Neuronal stem cell (in vitro differentiated cells): ENCODE measurements around the gene FBXW5.

Experiments used
- DNase-seq: peaks from one replicate; pipeline ENCODE4 v3.0.0-alpha.2; 2013; ENCODE audit warnings: low spot score
- H2AFZ ChIP-seq: one replicate; pipeline ENCODE4 v1.6.1; 2013; ENCODE audit warnings: mild to moderate bottlenecking, low read length, inconsistent platforms
- H2AK5ac ChIP-seq: 2 replicates; pipeline ENCODE4 v1.6.1; 2013; ENCODE audit warnings: low read depth, mild to moderate bottlenecking, inconsistent platforms, low read length, moderate library complexity, mixed read lengths
- H2BK120ac ChIP-seq: 2 replicates; pipeline ENCODE4 v1.6.1; 2013; ENCODE audit warnings: low read depth, mild to moderate bottlenecking, inconsistent platforms, low read length, moderate library complexity, mixed read lengths
- H2BK12ac ChIP-seq: one replicate; pipeline ENCODE4 v1.6.1; 2013; ENCODE audit warnings: low read length, inconsistent platforms
- H2BK15ac ChIP-seq: 2 replicates; pipeline ENCODE4 v1.6.1; 2013; ENCODE audit warnings: mild to moderate bottlenecking, low read length, inconsistent platforms, mixed read lengths
- H2BK5ac ChIP-seq: one replicate; pipeline ENCODE4 v1.6.1; 2013; ENCODE audit warnings: inconsistent platforms, mild to moderate bottlenecking, low read length, moderate library complexity
- H3K14ac ChIP-seq: one replicate; pipeline ENCODE4 v1.6.1; 2013; ENCODE audit warnings: low read length, inconsistent platforms
- H3K18ac ChIP-seq: 2 replicates; pipeline ENCODE4 v1.6.1; 2013; ENCODE audit warnings: low read length, inconsistent platforms
- H3K23ac ChIP-seq: 2 replicates; pipeline ENCODE4 v1.6.1; 2013; ENCODE audit warnings: low read depth, mild to moderate bottlenecking, mixed read lengths, low read length, inconsistent platforms; ENCODE audit not compliant: poor library complexity
- H3K27ac ChIP-seq: replicated peaks from 3 replicates; pipeline ENCODE4 v1.5.1; 2013; ENCODE audit warnings: low read length, inconsistent platforms
- H3K27me3 ChIP-seq, 3 experiments: 2 replicates each; pipeline ENCODE4 v1.6.1; 2013; ENCODE audit warnings: low read length in 3 of 3, mild to moderate bottlenecking in 2 of 3, inconsistent platforms in 1 of 3, low read depth in 1 of 3, mixed read lengths in 1 of 3, moderate library complexity in 1 of 3; ENCODE audit not compliant: control insufficient read depth in 3 of 3, insufficient read depth in 3 of 3
- H3K36me3 ChIP-seq, 2 donors: replicated peaks in 1 of 2; 2 replicates each; pipeline ENCODE4 v1.6.1; 2013; ENCODE audit warnings: low read length in 2 of 2; ENCODE audit not compliant: control insufficient read depth in 2 of 2, insufficient read depth in 2 of 2
- H3K4ac ChIP-seq: 2 replicates; pipeline ENCODE4 v1.6.1; 2013; ENCODE audit warnings: inconsistent platforms, mild to moderate bottlenecking, low read length, moderate library complexity
- H3K4me1 ChIP-seq, 2 donors: 1 replicate in 1 of 2; 2 replicates in 1 of 2; pipeline ENCODE4 v1.6.1; 2013; ENCODE audit warnings: low read length in 2 of 2, low read depth in 1 of 2; ENCODE audit not compliant: control insufficient read depth in 2 of 2, insufficient read depth in 1 of 2
- H3K4me2 ChIP-seq: one replicate; pipeline ENCODE4 v1.6.1; 2013; ENCODE audit warnings: mild to moderate bottlenecking, low read length, inconsistent platforms; ENCODE audit not compliant: insufficient read depth, poor library complexity, severe bottlenecking
- H3K4me3 ChIP-seq, 2 donors: 2 replicates each; pipeline ENCODE4 v1.5.1; 2013; ENCODE audit warnings: low read length in 2 of 2, mild to moderate bottlenecking in 2 of 2, inconsistent platforms in 1 of 2, moderate library complexity in 1 of 2
- H3K79me1 ChIP-seq: one replicate; pipeline ENCODE4 v1.6.1; 2013; ENCODE audit warnings: low read depth, mild to moderate bottlenecking, inconsistent platforms, low read length, moderate library complexity
- H3K9ac ChIP-seq: one replicate; pipeline ENCODE4 v1.6.1; 2013; ENCODE audit warnings: mild to moderate bottlenecking, low read depth, low read length, inconsistent platforms; ENCODE audit not compliant: poor library complexity
- H3K9me3 ChIP-seq, 2 donors: replicated peaks in 1 of 2; 2 replicates each; pipeline versions ENCODE3 to v1.6.1; 2013; ENCODE audit warnings: low read length in 2 of 2, mild to moderate bottlenecking in 2 of 2, inconsistent platforms in 1 of 2, low read depth in 1 of 2, mixed read lengths in 1 of 2, moderate library complexity in 1 of 2; ENCODE audit not compliant: control insufficient read depth in 2 of 2, insufficient read depth in 1 of 2
- H4K8ac ChIP-seq: one replicate; pipeline ENCODE4 v1.6.1; 2013; ENCODE audit warnings: low read depth, mild to moderate bottlenecking, inconsistent platforms, low read length, moderate library complexity
- H4K91ac ChIP-seq: one replicate; pipeline ENCODE4 v1.6.1; 2013; ENCODE audit warnings: low read length, low read depth, mild to moderate bottlenecking, inconsistent platforms; ENCODE audit not compliant: poor library complexity
- WGBS, 2 donors: extraction: QIAGEN DNeasy Blood & Tissue Kit; methylation state at CpG; one replicate each; pipeline ENCODE4 v1.1.7; 2013; ENCODE audit warnings: missing lambda C conversion rate in 2 of 2, mixed read lengths in 1 of 2; ENCODE audit not compliant: insufficient read length in 2 of 2, insufficient replicate concordance in 1 of 2; ENCODE audit errors: extremely low coverage in 2 of 2; 5-methylcytosine and 5-hydroxymethylcytosine counted together

The FBXW5 gene

GRCh38 chr9:136981588-136982231 lies 37.2 kb upstream of the FBXW5 start:
- Histone ChIP-seq H3K36me3 (no peaks in the 10 kb centered on the region), H4K91ac (no peak overlapping the region), H3K27me3 (peaks cover 4 to 64% (median 44%) of the 10 kb centered on the region in 3 experiments), H3K27ac (no peak overlapping the region), H2AK5ac (peak overlapping the region; percentile 76), H3K14ac (peak overlapping the region; percentile 56), H2BK120ac (no peak overlapping the region), H3K23ac (no peak overlapping the region), H3K18ac (no peak overlapping the region), H3K4me2 (no peak overlapping the region), H3K4me3 (no peak overlapping the region), H3K4ac (no peak overlapping the region), H2AFZ (no peak overlapping the region), H2BK5ac (peak overlapping the region; percentile 66), H3K79me1 (no peaks in the 10 kb centered on the region), H3K9me3 (no peaks in the 10 kb centered on the region), H3K4me1 (peaks cover 0 to 10% of the 10 kb centered on the region in 2 donors), H2BK12ac (no peak overlapping the region), H2BK15ac (no peak overlapping the region), H3K9ac (no peak overlapping the region), H4K8ac (no peak overlapping the region)
- no CpG with 5 or more reads among the region's 17 CpGs for WGBS, 2 donors
- no peak for DNase-seq

GRCh38 chr9:136980669-136981478 lies 36.3 kb upstream of the FBXW5 start:
- peaks cover 4 to 71% (median 39%) of the 10 kb centered on the region in 3 experiments for H3K27me3 ChIP-seq
- WGBS, 2 donors = no CpG with 5 or more reads among the region's 16 CpGs

DNA sequence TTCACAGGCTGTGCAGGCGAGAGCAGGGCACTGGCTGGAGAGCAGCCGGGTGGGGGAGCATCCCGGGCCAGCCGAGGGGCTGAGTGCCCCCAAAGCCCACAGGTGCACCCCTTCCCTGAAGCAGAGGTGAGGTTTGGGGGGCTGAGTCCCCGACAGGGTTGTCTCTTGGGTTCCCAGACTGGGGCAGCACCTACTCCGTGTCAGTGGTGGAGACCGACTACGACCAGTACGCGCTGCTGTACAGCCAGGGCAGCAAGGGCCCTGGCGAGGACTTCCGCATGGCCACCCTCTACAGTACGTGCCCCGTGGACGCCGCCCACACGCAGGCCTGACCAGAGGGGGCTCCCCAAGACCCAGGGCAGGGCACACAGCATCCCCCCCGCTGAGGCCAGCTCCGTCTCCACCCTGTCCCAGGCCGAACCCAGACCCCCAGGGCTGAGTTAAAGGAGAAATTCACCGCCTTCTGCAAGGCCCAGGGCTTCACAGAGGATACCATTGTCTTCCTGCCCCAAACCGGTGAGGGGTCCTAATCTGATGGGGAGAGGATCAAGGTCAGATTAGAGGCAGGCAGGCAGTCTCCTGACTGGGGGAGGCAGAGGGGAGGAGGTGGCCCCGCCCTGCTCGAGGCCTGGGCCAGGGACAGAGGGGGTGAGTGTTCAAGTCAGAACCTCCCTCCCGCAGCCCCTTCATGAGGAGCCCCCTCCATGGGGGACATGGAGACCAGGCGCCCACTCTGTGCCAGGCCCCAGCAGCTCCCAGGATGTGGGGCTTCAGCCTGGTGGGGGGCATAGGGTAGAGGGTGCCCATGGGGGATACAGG lies 35.4 kb upstream of the FBXW5 start:
- H3K4me3 ChIP-seq = no peak overlapping the region

More at GRCh38 chr9:136980669-136981478, 36.3 kb upstream of the FBXW5 start:
- H3K9me3 ChIP-seq = no peaks in the 10 kb centered on the region
- H3K14ac ChIP-seq = peak overlapping the region; percentile 56
- H3K4me3 ChIP-seq = no peak overlapping the region
- no peak overlapping the region for H2BK12ac ChIP-seq
- H3K27ac ChIP-seq = no peak overlapping the region
- H2AK5ac ChIP-seq = peak overlapping the region; percentile 84
- H2AFZ ChIP-seq = no peak overlapping the region
- peaks cover 0 to 10% of the 10 kb centered on the region in 2 donors for H3K4me1 ChIP-seq
- no peak overlapping the region for H3K4ac ChIP-seq
- peak overlapping the region; percentile 71 for H3K18ac ChIP-seq
- no peaks in the 10 kb centered on the region for H3K79me1 ChIP-seq
- no peak overlapping the region for H3K9ac ChIP-seq
- peak overlapping the region; percentile 53 for H4K91ac ChIP-seq
- no peaks in the 10 kb centered on the region for H3K36me3 ChIP-seq
- no peak overlapping the region for H4K8ac ChIP-seq
- peak overlapping the region; percentile 81 for H2BK15ac ChIP-seq
- H2BK5ac ChIP-seq = peak overlapping the region; percentile 66
- DNase-seq = no peak
- H3K4me2 ChIP-seq = no peak overlapping the region
- H3K23ac ChIP-seq = peak overlapping the region; percentile 85
- peak overlapping the region; percentile 17 for H2BK120ac ChIP-seq

More for the DNA sequence above, 35.4 kb upstream of the FBXW5 start:
- H3K79me1 ChIP-seq = no peaks in the 10 kb centered on the region
- peak overlapping the region; percentile 81 for H2BK15ac ChIP-seq
- H3K4me1 ChIP-seq = peaks cover 0 to 10% of the 10 kb centered on the region in 2 donors
- H2AFZ ChIP-seq = no peak overlapping the region
- H4K91ac ChIP-seq = no peak overlapping the region
- H3K4me2 ChIP-seq = no peak overlapping the region
- no peak for DNase-seq
- H3K27ac ChIP-seq = no peak overlapping the region
- H3K27me3 ChIP-seq = peaks cover 2 to 80% (median 30%) of the 10 kb centered on the region in 3 experiments
- peak overlapping the region; percentile 17 for H2BK120ac ChIP-seq
- peak overlapping the region; percentile 84 for H2AK5ac ChIP-seq
- WGBS, 2 donors = no CpG with 5 or more reads among the region's 26 CpGs
- no peaks in the 10 kb centered on the region for H3K9me3 ChIP-seq
- peak overlapping the region; percentile 67 for H3K4ac ChIP-seq
- H3K14ac ChIP-seq = no peak overlapping the region
- no peak overlapping the region for H3K9ac ChIP-seq
- no peaks in the 10 kb centered on the region for H3K36me3 ChIP-seq
- peak overlapping the region; percentile 85 for H3K23ac ChIP-seq
- H4K8ac ChIP-seq = no peak overlapping the region
- H2BK5ac ChIP-seq = peak overlapping the region; percentile 75
- peak overlapping the region; percentile 70 for H3K18ac ChIP-seq
- peak overlapping the region; percentile 58 for H2BK12ac ChIP-seq
